Gastroesophageal sphincter (tissue), 3 donors: ENCODE data around the gene SOX13.

Experiments used
- POLR2A ChIP-seq, 2 donors: fragments of 450-650 bp; IDR thresholded peaks; one replicate each; pipeline ENCODE4 v1.6.1; 2017; ENCODE audit warnings: antibody characterized with exemption in 2 of 2, mild to moderate bottlenecking in 2 of 2, moderate library complexity in 1 of 2
- TF ChIP-seq, protein P1 (sequence below), 4 experiments: fragments of 200-600 bp in 2 of 4; fragments of 450-650 bp in 2 of 4; sonication (generic) in 1 of 4; IDR thresholded peaks; one replicate each; pipeline ENCODE4 v1.5.1; 2017 to 2019; ENCODE audit warnings: antibody characterized with exemption in 4 of 4, mild to moderate bottlenecking in 2 of 4, moderate library complexity in 2 of 4

DNA sequence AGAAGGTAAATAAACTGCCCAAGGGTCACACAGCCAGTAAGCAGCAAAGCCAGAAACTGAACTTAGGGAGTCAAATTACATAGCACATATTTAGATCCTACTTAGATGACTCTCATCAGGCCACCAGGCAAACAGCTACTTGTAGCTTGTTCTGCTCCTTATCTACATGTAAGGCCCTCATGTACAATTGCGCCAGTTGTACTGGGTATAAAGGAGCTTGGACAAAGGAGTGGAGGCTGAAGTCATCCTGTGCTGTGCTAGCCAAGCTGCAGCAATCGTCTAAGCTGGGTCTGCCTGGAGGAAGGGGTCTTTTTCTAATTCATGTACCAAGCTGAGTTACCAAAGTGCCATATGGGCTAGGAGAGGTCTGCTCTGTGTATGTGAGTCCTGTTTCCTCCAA, 66.2 kb downstream of the SOX13 start:
- TF ChIP-seq, protein P1, sequence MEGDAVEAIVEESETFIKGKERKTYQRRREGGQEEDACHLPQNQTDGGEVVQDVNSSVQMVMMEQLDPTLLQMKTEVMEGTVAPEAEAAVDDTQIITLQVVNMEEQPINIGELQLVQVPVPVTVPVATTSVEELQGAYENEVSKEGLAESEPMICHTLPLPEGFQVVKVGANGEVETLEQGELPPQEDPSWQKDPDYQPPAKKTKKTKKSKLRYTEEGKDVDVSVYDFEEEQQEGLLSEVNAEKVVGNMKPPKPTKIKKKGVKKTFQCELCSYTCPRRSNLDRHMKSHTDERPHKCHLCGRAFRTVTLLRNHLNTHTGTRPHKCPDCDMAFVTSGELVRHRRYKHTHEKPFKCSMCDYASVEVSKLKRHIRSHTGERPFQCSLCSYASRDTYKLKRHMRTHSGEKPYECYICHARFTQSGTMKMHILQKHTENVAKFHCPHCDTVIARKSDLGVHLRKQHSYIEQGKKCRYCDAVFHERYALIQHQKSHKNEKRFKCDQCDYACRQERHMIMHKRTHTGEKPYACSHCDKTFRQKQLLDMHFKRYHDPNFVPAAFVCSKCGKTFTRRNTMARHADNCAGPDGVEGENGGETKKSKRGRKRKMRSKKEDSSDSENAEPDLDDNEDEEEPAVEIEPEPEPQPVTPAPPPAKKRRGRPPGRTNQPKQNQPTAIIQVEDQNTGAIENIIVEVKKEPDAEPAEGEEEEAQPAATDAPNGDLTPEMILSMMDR (IDR thresholded peaks at IDR 0.05): no peak
- no peak for TF ChIP-seq POLR2A (IDR thresholded peaks at IDR 0.05)
